Embryonic facial prominence (tissue), 1 donor: ENCODE measurements around the gene ATP5F1A.
"Not testable (repeated sequence)": the region's sequence is repeated elsewhere in the genome, so short reads cannot be mapped to it uniquely, and the experiment has no call there.

Experiments used
- DNase-seq: peaks from one replicate; pipeline ENCODE4 v3.0.0-alpha.2; 2016; ENCODE audit errors: extremely low spot score

Gene ATP5F1A

DNA sequence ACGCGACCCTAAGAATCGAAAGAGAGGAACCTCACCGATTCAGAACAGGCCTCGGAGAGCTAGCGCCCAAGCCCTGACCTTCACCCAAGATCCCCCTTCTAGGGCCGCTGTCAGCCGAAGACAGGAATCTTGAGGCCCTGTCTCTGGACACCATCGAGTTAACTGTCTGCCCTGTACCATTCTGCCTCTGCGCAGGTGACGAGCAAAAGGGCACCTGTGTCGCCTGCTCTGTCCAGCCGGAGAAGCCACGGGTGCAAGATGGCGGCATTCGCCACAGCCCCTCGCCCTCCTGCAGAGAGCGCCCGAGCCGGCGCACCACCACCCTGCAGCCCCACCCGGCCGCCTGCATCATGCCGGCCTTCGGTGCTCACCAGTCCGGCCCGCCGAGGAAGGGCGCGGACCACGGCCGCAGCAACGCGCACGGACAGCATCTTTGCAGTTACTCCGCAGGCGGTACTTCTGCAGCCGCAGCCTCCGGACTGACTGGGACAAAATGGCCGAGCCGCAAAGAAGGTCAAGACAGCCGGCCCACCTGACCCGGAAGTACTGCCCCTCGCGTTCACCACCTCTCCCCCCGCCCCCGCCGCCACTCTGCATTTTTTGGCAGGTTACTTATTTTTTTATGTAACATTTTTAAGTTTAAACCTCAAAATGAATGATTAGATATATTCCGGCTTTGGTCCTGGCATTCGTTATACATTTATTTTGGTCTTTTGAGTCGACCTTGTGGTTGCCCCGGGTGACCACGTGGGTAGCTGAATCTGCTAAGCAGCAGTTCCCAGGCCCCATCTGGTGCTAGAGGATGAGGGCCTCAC is at the start of gene ATP5F1A:
Gene ATP5F1A (minus strand): TSS at position 496 of the 815 bp plus-strand sequence. CDS start 65 bp downstream, at position 431.
- DNase-seq: peak; percentile 72

DNA sequence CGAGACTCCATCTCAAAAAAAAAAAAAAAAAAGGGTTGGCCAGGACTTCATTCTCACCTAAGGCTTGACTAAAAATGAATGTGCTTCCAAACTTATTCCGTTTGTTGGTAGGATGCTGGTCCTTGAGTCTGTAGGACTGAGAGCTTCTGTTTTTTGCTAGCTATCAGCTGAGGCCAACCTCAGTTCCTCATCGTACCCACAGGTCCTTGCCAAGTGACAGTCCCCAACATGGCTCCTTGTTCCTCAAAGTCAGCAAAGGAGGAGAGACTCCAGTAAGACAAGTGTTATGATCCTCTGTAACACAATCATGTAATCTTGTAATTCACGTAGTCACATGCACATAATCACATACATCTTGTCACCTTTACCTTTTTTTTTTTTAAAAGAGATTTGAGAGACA is 43.1 kb upstream of the ATP5F1A start:
- DNase-seq: no peak

DNA sequence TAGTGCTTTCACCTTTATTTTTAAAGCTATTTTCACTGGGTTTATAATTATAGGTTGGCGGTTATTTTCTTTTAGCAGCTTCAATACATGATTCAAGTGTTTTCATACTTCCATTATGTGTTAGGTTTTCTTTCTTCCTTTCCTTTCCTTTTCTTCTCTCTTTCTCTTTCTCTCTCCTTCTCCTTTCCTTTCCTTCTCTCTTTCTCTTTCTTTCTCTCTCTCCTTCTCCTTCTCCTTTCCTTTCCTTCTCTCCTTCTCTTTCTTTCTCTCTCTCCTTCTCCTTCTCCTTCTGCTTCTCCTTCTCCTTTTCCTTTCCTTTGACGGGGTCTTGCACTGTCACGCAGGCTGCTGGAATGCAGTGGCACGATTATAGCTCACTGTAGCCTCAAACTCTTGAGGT is 42.1 kb upstream of the ATP5F1A start:
- no peak for DNase-seq

DNA sequence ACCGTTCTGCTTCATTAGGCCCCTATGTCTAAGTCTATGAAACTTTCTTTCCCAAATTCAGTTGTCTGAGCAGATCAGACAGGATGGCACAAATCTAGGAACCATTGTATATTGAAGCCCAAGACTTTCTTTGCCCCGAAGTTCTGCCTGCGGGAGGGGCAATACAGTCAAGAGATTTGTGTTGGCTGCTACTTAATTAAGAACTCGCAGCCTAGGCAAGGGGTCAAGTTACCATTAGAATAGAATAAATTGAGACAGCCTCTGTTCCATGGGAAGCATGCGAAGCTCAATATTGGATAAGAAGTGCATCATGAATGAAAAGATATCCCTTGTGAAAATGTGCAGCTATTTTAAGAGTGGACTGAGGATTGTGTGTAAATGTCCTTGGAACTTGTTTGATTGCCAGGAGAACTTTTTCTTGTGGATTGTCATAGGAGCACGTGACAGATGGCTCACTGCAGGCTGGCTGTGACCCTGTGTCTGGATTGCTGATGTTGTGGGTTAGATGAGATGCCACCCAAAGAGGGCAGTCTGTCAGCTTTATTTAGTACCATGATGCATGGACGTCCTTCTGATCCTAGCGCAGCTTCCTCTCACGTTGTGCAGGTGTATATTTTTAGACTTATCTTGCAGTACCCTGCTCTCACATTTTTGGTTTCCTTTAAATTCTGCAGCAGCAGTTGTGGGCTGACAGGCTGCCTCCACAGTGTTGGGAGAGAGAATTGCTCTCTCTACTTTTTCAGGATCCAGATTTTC is 37.0 kb upstream of the ATP5F1A start:
- DNase-seq: no peak

DNA sequence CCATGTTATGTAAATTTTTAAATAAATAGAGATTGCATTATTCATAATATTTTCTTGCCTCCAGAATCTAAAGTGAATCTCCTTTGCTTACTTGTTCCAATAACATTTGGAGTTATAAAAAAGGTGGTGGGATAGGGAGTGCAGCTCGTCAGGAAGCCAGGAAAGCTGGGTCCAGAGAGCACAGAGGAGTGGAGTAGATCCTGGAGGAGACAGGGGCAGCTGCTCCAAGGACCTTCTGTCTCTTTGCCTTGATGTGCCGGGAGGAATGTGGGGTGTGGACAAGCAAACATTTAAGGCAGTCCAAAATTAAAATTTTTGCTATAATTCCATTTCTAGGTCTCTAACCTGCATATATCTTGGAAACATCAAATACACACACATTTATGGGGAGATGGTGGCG is 35.4 kb upstream of the ATP5F1A start:
- no peak for DNase-seq

DNA sequence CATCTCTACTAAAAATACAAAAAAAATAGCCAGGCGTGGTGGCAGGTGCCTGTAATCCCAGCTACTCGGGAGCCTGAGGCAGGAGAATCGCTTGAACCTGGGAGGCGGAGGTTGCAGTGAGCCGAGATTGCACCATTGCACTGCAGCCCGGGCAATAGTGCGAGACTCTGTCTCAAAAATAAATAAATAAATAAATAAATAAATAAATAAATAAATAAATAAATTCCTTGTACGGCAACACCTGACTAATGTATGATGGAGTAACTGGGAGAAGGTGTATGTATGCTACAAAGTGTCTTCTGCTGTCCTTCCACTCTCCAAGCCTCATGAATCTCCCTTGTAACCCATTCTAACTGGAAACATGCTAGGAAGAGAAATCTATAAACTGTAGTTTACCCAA is 32.5 kb upstream of the ATP5F1A start:
- not testable (repeated sequence) for DNase-seq

DNA sequence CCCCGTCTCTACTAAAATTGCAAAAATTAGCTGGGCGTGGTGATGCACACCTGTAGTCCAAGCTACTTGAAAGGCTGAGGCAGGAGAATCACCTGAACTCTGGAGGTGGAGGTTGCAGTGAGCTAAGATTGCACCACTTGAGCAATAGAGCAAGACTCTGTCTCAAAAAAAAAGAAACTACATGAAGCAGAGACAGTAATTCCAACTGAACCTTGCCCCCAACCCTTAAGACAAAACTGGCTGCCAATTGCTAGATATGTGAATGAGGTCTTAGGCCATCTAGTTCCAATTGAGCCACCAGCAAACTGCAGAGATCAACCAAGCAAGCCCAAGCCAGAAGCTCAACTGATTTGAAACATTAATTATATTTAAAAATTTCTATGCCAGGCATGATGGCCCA is 32.0 kb upstream of the ATP5F1A start:
- no peak for DNase-seq

DNA sequence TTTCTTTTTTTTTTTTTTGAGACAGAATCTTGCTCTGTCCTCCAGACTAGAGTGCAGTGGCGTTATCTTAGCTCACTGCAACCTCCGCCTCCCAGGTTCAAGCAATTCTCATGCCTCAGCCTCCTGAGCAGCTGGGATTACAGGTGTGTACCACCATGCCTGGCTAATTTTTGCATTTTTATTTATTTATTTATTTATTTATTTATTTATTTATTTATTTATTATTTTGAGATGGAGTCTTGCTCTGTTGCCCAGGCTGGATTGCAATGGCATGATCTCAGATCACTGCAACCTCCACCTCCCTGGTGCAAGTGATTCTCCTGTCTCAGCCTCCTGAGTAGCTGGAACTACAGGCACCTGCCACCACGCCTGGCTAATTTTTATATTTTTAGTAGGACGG is 28.5 kb upstream of the ATP5F1A start:
- not testable (repeated sequence) for DNase-seq

DNA sequence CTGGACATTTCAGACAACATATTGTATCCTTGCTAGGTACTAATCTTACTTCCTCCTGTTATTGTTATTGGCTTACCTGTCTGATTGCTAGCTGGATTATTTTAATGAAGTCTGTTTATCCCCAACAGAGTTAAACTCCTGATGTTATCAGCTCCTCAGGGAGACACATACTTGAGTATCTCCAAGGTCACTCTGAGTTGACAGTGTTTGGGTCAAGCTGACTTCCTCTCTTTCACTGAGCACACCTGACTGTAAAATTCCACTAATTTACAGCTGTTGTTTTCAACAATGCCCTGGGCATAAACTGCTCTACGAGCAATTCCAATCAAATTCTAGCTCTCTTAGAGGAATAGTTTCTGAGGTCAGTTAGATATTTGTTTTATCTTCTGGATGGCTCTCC is 15.7 kb upstream of the ATP5F1A start:
- DNase-seq: no peak

DNA sequence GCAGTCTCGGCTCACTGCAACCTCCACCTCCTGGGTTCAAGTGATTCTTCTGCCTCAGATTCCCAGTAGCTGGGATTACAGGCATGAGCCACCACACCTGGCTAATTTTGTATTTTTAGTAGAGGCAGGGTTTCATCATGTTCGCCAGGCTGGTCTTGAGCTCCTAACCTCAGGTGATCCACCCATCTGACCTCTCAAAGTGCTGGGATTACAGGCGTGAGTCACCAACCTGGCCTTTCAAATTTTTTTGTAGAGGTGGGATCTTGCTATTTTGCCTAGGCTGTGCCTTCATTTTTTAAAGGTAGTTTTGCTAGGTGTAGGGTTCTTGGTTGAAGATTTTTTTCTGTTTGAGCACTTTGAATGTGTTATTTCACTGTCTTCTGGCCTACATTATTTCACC is 12.3 kb upstream of the ATP5F1A start:
- DNase-seq: no peak

DNA sequence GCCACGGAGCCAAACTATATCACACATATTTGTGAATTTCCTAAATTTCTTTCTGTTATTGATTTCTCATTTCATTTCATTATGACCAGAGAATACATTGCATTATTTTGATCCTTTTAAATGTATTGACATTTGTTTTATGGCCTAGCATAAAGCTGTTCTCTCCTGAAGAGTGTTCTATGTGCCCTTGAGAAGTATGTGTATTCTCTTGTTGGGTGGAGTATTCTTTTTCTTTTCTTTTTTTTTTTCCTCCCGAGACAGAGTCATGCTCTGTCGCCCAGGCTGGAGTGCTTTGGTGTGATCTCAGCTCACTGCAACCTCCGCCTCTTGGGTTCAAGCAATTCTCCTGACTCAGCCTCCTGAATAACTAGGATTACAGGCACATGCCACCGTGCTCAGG is 11.3 kb upstream of the ATP5F1A start:
- no peak for DNase-seq

DNA sequence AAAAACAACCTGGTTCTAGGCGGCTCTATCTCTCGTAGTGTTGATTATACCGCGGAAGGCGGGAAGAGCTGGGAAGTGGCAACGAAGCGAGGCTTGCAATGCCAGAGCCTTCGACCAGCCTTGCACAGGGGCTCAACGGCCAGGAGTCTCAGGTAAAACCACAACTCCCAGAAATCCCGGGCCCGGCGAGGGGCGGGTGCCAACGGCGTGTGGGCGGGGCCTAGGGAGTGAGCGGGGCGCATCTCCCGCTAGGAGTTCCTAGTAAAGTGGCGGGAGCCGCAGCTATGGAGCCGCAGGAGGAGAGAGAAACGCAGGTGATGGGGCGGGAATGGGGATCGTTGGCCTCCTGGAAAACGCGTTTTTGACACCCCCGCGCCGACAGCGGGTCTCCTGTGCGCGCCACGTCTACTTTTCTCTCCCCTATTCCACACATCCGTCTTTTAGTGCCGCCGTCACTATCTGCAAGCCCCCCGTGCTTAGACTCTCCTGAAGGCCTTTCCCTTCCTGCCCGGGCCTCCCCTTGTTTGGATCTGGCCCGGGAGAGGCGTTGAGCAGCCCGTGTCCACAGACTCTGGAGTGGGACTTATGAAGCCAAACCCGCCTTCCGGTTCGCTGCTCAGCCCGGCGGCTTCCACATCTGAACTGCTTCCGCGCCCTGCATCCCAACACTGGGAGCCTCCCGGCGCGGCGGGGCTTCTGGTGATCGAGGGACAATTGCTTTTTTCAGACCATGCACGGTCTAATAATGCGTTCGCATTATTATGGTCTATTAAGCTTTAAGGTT is 6.2 kb upstream of the ATP5F1A start, which contains the start of gene HAUS1:
Gene HAUS1 (plus strand): TSS at position 258 of the 784 bp plus-strand sequence. CDS start 27 bp downstream, at position 285.
- DNase-seq: peak; percentile 71

DNA sequence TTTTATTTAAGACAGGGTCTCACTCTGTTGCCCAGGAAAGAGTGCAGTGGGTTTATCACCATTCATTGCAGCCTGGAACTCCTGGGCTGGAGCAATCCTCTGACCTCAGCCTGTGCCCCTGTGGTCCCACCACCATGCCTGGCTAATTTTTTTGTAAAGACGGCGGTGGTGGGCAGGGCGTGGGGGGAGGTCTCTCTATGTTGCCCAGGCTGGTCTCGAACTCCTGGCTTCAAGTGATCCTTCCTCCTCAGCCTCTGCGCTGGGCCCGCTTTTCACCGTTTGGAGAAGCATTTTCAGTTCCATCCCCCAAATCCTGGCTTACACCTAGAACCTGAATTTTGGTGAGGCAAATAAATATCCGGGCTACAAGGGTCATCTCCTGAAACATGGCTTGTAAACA is 1.4 kb upstream of the ATP5F1A start:
- no peak for DNase-seq

DNA sequence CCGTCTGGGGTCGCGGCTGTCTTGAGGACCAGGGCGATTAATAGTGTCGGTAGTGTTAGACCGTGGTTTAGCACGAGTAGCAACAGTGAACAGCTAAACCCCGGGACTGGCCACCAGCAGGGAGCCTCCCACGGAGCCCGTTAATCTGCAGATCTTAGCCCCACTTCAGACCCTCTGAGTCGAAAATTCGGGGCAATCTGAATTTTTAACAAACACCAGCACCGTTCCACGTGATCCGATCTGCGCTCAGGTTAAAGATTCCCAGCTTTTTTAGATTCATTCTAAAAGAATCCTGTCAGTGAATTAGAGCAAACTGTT is 479 bp upstream of the ATP5F1A start:
- no peak for DNase-seq

DNA sequence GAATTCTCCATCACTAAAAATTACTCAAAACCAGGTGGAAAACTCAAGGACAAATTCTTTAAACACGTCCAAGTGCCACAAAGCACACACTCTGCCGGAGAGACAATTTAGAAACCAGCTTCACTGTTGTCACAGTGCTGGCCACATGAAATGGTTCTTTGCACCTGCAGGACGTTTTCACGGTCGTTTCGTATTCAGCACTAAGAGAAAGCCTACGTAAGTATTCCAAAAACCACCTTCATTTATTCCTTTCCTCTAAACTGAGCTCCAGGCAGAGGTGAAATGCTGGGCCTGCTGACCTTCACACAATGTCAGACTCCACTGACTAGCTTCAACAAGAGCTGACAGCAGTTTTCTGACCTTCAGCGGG is 680 bp downstream of the ATP5F1A start:
- no peak for DNase-seq

DNA sequence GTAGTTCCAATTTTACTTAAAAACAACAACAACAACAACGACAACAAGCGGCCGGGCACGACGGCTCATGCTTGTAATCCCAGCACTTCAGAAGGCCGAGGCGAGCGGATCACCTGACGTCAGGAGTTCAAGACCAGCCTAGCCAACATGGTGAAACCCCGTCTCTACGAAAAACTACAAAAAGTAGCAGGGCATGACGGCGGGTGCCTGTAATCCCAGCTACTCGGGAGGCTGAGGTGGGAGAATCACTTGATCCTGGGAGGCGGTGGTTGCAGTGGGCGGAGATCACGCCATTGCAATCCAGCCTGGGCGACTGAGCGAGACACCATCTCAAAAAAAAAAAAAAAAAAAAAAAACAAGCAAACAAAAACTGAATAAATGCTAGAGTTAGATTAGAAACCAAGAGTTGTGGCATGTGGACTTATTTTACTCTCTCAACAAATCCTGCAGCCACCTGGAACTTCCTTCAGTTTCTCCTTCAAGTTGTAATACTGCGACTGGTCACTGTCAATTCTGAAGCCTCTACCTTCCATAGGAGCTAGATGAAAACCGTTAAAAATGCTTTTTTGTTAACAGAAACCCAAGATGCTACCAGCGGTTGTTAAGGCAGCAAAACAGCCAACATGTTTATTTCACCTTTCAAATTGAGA is 1.3 kb downstream of the ATP5F1A start:
- no peak for DNase-seq

DNA sequence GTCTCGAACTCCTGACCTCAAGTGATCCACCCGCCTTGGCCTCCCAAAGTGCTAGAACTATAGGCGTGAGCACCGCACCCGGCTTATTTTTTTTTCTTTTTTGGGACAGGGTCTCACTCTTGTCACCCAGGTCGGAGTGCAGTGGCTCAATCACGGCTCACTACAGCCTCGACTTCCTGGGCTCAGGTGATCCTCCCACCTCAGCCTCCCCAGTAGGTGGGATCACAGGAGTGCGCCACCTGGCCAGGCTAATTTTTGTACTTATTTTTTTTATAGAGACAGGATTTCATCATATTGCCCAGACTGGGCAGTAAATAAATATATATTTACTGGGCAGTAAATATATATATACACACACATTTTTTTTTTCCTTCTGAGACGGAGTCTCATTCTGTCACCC is 2.6 kb downstream of the ATP5F1A start:
- DNase-seq: no peak

DNA sequence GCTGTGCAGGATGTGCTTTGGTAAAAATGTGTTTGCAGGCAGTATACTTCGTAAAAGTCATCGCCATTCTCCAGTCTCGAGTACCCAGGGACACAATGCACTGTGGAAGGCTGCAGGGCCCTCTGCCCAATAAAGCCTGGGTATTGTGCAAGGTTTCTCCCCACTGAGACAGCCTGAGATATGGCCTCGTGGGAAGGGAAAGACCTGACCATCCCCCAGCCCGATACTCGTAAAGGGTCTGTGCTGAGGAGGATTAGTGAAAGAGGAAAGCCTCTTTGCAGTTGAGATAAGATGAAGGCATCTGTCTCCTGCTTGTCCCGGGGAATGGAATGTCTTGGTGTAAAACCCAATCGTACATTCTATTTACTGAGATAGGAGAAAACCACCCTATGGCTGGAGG is 9.6 kb downstream of the ATP5F1A start:
- DNase-seq: not testable (repeated sequence)

DNA sequence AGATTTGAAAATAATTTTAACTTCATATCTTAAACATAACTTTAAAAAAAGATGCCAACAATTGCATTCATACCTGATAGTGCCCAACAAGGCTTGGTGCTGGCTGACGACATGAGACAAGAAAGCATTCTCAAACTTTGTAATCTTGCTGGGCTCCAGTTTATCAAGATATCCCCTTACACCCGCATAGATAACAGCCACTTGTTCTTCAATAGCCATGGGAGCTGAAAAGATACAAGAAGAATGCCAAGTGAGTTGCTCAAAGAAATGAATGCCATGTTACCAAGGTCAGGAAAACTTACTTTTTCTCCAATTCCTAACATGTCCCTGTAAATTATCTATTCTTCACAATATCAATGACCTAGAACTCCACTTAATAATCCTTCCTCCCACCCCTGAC is 13.7 kb downstream of the ATP5F1A start:
- no peak for DNase-seq

DNA sequence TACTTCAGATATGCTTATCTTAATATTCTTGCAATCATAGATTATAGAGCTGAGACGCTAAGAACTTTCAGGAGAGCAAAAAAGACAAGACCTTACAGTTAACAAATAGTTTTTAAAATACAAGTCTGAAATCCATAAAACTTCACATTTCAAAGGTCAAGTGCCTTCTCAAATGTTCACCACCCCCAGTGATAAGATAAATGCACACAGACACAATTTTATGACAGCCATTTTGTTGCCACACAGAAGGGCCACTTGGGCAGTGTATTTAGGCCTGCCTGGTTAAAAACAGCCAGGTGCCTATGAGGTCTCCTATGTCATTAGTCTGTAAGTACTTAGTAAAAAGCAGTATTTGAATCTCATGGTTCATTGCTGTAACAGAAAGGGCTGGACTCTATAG is 17.9 kb downstream of the ATP5F1A start:
- DNase-seq: no peak

DNA sequence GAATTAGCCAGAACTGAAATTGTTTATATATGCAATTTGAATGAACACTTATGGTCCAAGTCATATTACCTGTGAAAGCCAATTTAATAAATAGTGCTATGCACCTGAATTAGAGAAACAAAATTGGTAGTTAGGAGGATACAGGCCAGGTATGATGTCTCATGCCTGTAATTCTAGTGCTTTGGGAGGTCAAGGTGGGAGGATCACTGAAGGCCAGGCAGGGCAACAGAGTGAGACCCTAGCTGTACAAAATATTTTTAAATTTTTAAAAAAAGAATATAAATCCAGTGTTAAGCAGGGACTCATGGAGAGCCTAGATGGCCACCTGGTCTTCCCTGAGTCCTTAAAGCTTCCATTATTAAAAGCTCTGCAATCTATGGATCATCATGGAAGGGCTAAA is 18.8 kb downstream of the ATP5F1A start:
- no peak for DNase-seq
